Activated T-helper 17 cell treated with anti-CD3 and anti-CD28 coated beads, Interleukin-2, amount 50 U/mL, for 72 hours (primary cell): Measurements from ENCODE around the gene PATJ. TPM values are rescaled to one million over a fixed set of nuclear protein-coding genes. Genes with fewer than 3 reads are reported as not detected.
"Not testable (repeated sequence)": the region's sequence is repeated elsewhere in the genome, so short reads cannot be mapped to it uniquely, and the experiment has no call there.

ENCODE experiments used
- ATAC-seq: fragments of 150-1000 bp; cut with Tn5 transposase; replicated peaks from 2 replicates; pipeline ENCODE4 v1.10.0; 2021; ENCODE audit warnings: mild to moderate bottlenecking, moderate library complexity
- H3K27ac Mint-ChIP-seq: one replicate; pipeline ENCODE4 v1.8.0; 2022; ENCODE audit warnings: mixed read lengths
- H3K27me3 Mint-ChIP-seq: one replicate; pipeline ENCODE4 v1.8.0; 2022; ENCODE audit warnings: mixed read lengths
- H3K36me3 Mint-ChIP-seq: one replicate; pipeline ENCODE4 v1.8.0; 2022; ENCODE audit warnings: low read depth, mild to moderate bottlenecking, mixed read lengths
- H3K4me1 Mint-ChIP-seq: one replicate; pipeline ENCODE4 v1.8.0; 2022; ENCODE audit warnings: mixed read lengths
- H3K4me3 Mint-ChIP-seq: one replicate; pipeline ENCODE4 v1.8.0; 2022; ENCODE audit warnings: mild to moderate bottlenecking, mixed read lengths
- H3K9me3 Mint-ChIP-seq: one replicate; pipeline ENCODE4 v1.8.0; 2022; ENCODE audit warnings: mixed read lengths
- total RNA-seq, 2 donors: library from RNA; stranded (reverse); gene quantifications; one replicate each; pipeline ENCODE4 v1.2.3, GENCODE V29; 2022

Gene PATJ
- total RNA-seq, 2 donors from 2014 or later = 15.7 to 30.1 TPM

DNA sequence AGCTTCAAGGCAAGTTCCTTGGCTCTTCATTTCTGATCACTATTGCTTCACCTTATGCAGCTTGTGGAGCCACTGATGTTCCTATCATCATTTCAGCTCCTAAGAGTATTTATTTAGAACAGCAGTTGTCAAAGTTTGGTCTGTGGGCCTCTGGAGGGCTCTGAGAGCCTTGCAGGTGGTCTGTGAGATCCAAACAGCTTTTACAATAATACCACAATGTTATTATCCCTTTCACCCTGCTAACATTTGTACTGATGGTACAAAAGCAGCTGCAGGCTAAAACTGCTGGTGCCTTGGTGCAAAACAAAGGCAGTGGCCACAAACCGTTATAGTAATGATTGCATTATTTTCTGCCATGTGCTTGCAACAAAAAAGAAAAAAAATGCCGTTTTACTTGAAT lies 33.8 kb downstream of the PATJ start:
- no peak overlapping the region for H3K4me3 Mint-ChIP-seq
- no peaks in the 10 kb centered on the region for H3K27me3 Mint-ChIP-seq
- H3K27ac Mint-ChIP-seq = no peak overlapping the region
- peaks cover 1% of the 10 kb centered on the region for H3K4me1 Mint-ChIP-seq
- no peak for ATAC-seq
- peaks cover 39% of the 10 kb centered on the region for H3K36me3 Mint-ChIP-seq
- H3K9me3 Mint-ChIP-seq = no peaks in the 10 kb centered on the region

DNA sequence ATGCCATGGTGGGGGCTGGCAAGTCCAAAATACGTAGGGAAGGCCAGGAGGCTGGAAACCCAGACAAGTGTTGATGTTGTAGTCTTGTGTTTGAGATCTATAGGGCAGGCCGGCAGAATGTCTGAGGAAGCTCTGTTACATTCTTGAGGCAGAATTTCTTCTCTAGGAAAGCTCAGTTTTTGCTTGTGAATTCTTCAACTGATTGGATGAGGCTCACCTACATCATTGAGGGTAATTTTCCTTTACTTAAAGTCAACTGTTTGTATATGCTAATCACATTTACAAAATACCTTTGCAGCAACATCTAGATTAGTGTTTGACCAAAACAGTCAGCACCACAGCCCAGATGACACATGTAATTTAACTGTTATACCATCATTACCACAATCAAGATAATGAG lies 37.0 kb downstream of the PATJ start:
- ATAC-seq = no peak
- Mint-ChIP-seq H3K4me1 (peaks cover 22% of the 10 kb centered on the region), H3K9me3 (no peaks in the 10 kb centered on the region), H3K27ac (no peak overlapping the region), H3K4me3 (no peak overlapping the region), H3K27me3 (no peaks in the 10 kb centered on the region), H3K36me3 (peaks cover 22% of the 10 kb centered on the region)

DNA sequence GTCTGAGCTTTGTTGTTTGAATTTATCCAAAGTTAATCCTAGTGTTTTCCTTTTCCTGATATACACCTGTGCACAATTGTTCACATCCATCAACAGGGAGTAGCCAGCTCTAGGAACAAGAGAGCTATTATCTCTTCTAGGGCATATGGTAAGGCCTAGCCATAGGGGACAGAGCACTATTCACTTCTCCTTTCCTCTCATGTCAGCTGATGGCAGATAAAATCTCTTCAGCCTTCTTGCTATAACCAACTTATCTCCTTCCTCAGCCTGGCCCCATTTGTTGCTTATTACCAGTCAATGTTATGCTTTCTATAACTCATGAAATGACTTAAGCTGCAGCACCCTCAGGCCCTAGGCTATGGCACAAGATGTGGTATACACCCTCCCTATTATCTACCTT lies 38.9 kb downstream of the PATJ start:
- Mint-ChIP-seq H3K36me3 (peaks cover 13% of the 10 kb centered on the region), H3K27ac (no peak overlapping the region), H3K9me3 (no peaks in the 10 kb centered on the region), H3K27me3 (no peaks in the 10 kb centered on the region), H3K4me3 (peak overlapping the region; percentile 4), H3K4me1 (peaks cover 30% of the 10 kb centered on the region)
- no peak for ATAC-seq

DNA sequence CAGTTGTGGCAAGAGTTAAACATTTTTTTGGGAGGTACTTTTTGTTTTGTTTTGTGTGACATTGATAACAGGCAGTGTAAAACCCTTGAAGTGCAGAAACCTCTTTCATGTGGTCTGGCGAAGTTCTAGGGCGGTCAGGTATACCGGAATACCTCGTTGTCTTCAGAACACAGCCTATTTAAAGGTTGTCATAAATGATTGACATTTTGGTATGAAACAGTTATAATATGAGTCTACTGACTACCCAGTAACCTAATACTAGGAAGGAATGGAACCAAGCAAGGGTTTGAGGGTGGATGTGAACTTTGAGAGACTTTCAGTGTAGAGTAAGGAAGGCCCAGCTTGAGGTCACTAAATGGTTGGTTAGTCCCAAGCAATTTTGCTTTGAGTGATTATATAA lies 40.5 kb downstream of the PATJ start:
- H3K4me3 Mint-ChIP-seq = peak overlapping the region; percentile 62
- H3K27ac Mint-ChIP-seq = peak overlapping the region; percentile 86
- H3K27me3 Mint-ChIP-seq = no peaks in the 10 kb centered on the region
- H3K36me3 Mint-ChIP-seq = peaks cover 13% of the 10 kb centered on the region
- peaks cover 40% of the 10 kb centered on the region for H3K4me1 Mint-ChIP-seq
- ATAC-seq = peak; percentile 96
- H3K9me3 Mint-ChIP-seq = no peaks in the 10 kb centered on the region

DNA sequence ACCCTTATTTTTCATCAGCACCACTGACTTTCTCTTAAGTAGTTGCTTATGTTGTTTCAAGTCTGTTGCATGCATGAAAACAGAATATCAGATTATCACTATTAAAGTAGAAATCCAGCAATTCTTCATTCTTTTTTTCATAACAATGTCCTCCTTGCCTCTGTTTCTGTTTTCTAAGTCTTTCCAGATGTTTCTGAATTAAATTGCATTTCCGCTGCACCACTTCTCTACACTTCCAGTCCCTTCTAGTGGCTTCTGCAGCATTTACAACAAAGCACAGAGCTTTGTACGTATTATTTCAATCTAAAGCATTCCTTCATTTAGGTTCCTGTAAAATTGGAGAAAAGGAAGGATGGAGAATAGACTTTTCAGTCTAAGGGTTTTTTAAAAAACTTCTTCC lies 42.4 kb downstream of the PATJ start:
- peaks cover 19% of the 10 kb centered on the region for H3K36me3 Mint-ChIP-seq
- no peak for ATAC-seq
- no peak overlapping the region for H3K4me3 Mint-ChIP-seq
- no peaks in the 10 kb centered on the region for H3K9me3 Mint-ChIP-seq
- peaks cover 40% of the 10 kb centered on the region for H3K4me1 Mint-ChIP-seq
- no peaks in the 10 kb centered on the region for H3K27me3 Mint-ChIP-seq
- no peak overlapping the region for H3K27ac Mint-ChIP-seq

DNA sequence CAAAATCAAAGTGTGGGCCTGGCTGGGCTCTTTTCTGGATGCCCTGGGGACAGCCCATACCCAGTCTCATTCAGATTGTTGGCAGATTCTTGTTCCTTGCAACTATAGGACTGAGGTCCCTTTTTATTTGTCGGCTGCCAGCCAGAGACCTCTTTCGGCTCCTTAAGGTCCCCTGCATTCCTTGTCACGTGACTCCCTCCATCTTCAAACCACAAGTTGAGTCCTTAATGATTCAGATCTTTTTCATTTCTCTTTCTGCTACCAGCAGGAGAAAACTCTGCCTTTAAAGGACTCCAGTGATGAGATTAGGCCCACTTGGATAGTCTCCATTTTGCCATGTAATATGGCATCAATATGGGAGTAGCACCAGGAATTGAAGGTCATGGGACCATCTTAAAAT lies 48.6 kb downstream of the PATJ start:
- ATAC-seq = no peak

DNA sequence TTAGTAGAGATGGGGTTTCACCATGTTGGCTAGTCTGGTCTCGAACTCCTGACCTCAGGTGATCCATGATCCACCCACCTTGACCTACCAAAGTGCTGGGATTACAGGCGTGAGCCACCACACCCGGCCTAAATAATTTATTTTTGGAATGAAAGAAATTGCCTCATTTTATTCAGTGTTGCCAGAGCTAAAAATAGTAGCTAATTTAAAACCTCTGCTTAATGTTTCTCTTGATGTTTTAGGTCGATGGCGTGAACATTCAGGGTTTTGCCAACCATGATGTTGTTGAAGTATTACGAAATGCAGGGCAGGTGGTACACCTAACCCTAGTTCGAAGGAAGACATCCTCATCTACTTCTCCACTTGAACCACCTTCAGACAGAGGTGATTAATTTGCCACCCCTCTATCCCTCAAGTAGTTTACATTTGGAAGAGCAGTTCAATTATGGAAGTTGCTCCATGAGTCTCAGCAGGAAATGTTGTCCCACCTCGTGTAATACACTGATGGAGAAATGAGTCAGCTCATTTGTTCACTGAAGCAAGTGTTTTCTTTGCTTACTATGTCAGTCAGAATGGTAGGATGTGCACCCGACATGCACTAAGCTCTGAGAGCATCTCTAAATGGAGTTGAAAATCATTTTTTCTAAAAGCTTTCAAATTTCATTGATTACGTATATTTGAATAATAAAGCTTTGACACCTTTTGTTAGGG lies 54.9 kb downstream of the PATJ start:
- no peaks in the 10 kb centered on the region for H3K9me3 Mint-ChIP-seq
- no peak overlapping the region for H3K27ac Mint-ChIP-seq
- no peak overlapping the region for H3K4me3 Mint-ChIP-seq
- no peaks in the 10 kb centered on the region for H3K27me3 Mint-ChIP-seq
- H3K4me1 Mint-ChIP-seq = peaks cover 4% of the 10 kb centered on the region
- peaks cover 76% of the 10 kb centered on the region for H3K36me3 Mint-ChIP-seq
- ATAC-seq = no peak

More for the DNA sequence above, 48.6 kb downstream of the PATJ start:
- Mint-ChIP-seq H3K27ac (no peak overlapping the region), H3K9me3 (no peaks in the 10 kb centered on the region), H3K36me3 (peaks cover 47% of the 10 kb centered on the region), H3K4me3 (no peak overlapping the region), H3K27me3 (no peaks in the 10 kb centered on the region), H3K4me1 (peaks cover 10% of the 10 kb centered on the region)

DNA sequence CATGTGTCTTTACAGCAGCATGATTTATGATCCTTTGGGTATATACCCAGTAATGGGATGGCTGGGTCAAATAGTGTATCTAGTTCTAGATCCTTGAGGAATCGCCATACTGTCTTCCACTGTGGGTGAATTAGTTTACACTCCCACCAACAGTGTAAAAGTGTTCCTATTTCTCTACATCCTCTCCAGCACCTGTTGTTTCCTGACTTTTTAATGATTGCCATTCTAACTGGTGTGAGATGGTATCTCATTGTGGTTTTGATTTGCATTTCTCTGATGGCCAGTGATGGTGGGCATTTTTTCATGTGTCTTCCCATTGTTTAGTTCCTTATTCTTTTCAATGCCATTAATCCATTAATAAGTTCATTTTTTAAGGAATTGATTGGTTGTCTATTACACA lies 58.8 kb downstream of the PATJ start:
- H3K4me1 Mint-ChIP-seq, ATAC-seq, H3K9me3 Mint-ChIP-seq, H3K27me3 Mint-ChIP-seq, H3K27ac Mint-ChIP-seq, H3K4me3 Mint-ChIP-seq: not testable (repeated sequence)
- H3K36me3 Mint-ChIP-seq = peaks cover 80% of the 10 kb centered on the region

DNA sequence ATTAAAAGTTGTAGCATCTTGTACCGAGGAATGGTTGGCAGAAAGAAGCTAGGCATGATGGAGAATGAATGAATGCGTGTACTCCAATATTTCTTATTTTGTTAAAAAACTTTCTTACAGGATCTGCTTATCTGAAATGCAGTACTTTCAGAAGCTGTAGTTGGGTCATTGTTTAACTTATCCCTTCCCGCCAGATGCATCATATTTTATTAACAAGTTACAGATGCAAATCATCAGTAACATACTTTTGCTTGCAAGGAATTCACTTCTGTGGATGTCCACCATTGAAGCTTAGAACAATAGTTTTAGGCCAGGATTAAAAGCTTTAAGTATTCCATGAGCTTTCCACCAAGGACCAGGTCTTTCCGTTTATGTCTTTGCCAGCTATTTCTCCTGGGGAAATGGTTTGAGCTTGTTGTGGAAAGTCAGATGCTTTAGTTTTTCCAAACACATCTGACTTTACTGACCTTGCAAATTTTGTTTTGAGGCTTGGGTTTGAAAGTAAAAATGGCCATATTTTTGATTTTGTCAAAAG lies 65.4 kb downstream of the PATJ start:
- Mint-ChIP-seq H3K36me3 (peaks cover 67% of the 10 kb centered on the region), H3K27ac (no peak overlapping the region), H3K9me3 (no peaks in the 10 kb centered on the region), H3K4me1 (no peaks in the 10 kb centered on the region), H3K27me3 (no peaks in the 10 kb centered on the region), H3K4me3 (no peak overlapping the region)
- no peak for ATAC-seq

DNA sequence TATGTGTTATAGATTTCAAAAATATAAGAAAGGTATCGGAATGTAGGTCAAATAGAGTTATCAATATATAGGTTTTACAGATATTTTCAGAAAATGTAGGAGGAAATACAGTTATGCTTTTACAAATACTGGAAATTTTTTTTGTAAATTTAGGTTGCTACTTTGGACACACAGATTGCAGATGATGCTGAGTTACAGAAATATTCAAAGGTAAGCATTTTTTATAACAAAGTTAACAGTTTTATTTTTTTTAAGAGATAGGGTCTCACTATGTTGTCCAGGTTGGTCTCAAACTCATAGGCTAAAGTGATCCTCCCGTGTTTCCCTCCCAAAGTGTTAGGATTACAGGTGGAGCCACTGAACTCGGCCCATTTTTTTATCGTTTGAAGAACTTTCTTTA lies 66.0 kb downstream of the PATJ start:
- Mint-ChIP-seq H3K27me3 (no peaks in the 10 kb centered on the region), H3K4me3 (no peak overlapping the region), H3K9me3 (no peaks in the 10 kb centered on the region), H3K36me3 (peaks cover 64% of the 10 kb centered on the region), H3K27ac (no peak overlapping the region), H3K4me1 (no peaks in the 10 kb centered on the region)
- no peak for ATAC-seq

DNA sequence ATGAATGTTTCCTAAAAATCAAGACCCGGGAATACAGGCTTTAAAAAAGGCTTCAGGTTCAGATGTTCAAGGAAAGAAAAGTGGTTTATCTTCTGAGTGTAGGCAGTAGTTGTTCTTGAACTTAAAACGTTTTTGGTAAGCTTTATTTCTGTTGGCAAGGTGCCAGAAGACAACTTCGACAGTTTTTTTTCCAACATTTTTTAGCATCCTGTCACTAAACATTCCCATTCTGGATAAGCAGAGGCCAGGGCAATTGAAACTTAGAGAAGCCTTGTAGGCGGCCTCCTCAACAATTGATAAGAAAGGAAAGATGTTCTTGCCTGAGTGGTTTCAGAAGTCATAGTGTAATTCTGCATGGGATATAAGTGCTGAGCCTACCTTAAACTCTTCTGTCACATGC lies 66.7 kb downstream of the PATJ start:
- Mint-ChIP-seq H3K36me3 (peaks cover 58% of the 10 kb centered on the region), H3K9me3 (no peaks in the 10 kb centered on the region), H3K4me1 (no peaks in the 10 kb centered on the region), H3K27ac (no peak overlapping the region), H3K27me3 (no peaks in the 10 kb centered on the region), H3K4me3 (no peak overlapping the region)
- no peak for ATAC-seq

DNA sequence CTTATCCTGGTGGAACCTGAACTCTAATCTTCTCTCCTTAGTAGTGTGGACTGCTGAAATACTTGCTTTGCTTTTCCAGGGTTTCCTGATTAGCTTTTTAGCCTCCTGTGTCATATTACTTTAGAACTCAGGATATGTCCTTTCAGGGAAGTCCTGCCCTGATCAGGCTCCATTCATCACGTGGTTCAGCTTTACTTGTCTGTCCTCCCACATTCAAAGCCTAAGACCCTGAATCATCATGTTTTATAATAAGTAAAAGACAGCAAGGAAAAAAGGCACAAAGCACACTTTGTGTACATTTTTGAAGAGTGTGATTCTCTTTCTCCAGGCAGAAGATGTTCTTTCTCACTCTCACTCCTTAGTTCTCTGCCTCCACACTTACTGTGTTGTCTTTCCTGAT lies 70.6 kb downstream of the PATJ start:
- Mint-ChIP-seq H3K4me1 (no peaks in the 10 kb centered on the region), H3K36me3 (peaks cover 33% of the 10 kb centered on the region), H3K4me3 (no peak overlapping the region), H3K27ac (no peak overlapping the region), H3K9me3 (no peaks in the 10 kb centered on the region), H3K27me3 (no peaks in the 10 kb centered on the region)
- no peak for ATAC-seq

DNA sequence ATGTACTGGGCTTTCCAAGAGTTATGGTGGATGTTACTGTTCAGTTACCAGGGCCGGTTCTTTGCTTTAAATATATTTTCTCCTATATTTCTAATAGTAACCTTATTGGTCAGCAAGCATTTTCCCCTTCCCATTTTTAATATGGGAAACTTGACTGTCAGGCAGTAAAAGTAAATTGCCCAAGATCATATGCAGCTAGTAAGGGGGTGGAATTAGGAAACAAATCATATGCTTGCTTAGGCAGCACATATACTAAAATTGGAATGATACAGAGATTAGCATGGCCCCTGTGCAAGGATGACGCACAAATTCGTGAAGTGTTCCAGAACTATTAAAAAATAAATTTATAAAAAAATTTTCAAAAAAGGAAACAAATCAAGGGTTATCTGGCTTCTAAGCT lies 73.9 kb downstream of the PATJ start:
- no peak overlapping the region for H3K4me3 Mint-ChIP-seq
- no peaks in the 10 kb centered on the region for H3K9me3 Mint-ChIP-seq
- ATAC-seq = no peak
- no peaks in the 10 kb centered on the region for H3K27me3 Mint-ChIP-seq
- no peaks in the 10 kb centered on the region for H3K4me1 Mint-ChIP-seq
- no peak overlapping the region for H3K27ac Mint-ChIP-seq
- peaks cover 27% of the 10 kb centered on the region for H3K36me3 Mint-ChIP-seq

DNA sequence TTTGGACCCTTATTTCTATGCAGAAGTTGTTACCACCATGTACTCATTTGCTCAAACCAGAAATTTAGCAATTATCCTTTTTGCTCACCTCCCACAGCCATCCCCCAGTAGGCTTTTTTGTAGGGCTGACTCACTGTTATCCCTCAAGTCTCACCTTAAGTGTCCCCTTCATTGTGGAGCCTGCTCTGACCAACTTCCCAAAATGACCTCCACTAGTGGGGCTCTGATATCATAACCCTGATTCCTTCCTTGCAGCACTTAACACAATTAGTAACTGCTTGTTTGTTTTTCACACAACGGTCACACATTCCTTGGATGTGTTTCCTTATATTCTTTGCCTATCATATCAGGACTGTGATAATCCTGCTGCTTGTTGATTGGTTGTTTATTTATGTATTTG lies 76.7 kb downstream of the PATJ start:
- no peak for ATAC-seq
- no peaks in the 10 kb centered on the region for H3K27me3 Mint-ChIP-seq
- no peaks in the 10 kb centered on the region for H3K9me3 Mint-ChIP-seq
- no peak overlapping the region for H3K4me3 Mint-ChIP-seq
- H3K36me3 Mint-ChIP-seq = peaks cover 48% of the 10 kb centered on the region
- H3K27ac Mint-ChIP-seq = no peak overlapping the region
- no peaks in the 10 kb centered on the region for H3K4me1 Mint-ChIP-seq

DNA sequence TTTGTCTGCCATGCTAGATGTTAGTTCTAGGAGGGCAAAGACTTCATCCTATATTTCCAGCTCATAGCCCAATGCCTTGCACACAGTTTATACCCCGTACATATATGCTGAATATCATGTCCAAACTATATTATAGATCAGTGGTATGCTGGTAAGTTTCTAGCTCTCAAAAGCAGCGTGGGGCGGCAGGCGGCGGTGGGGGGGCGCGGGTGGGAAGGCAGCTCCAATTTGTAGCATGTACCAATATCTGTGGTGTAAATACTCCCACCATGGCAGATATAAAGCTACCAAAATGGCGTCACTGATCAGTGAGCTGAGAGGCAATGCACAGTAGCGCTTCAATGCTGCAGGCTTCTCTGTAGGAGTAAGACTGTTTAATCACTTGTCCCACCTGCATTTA lies 77.1 kb downstream of the PATJ start:
- Mint-ChIP-seq H3K4me3 (no peak overlapping the region), H3K36me3 (peaks cover 49% of the 10 kb centered on the region), H3K4me1 (no peaks in the 10 kb centered on the region), H3K27ac (no peak overlapping the region), H3K27me3 (no peaks in the 10 kb centered on the region), H3K9me3 (no peaks in the 10 kb centered on the region)
- no peak for ATAC-seq

DNA sequence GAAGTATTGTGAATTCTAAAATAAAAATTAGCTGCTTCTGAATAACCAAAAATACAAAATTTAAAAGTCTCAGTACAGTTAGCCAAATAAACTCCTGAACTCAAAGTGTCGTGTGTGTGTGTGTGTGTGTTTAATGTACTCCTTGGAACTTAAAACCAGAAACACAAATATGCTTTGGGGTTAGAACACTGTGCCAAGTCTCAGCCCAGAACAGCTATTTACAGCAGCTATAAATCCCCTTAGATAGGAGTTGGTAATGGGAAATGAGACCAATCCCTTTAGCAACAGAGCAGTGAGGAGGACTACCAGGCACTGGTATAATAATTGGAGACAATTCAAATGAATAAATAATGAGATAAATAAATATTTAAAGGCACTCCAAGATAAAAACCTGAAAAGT lies 83.1 kb downstream of the PATJ start:
- no peaks in the 10 kb centered on the region for H3K4me1 Mint-ChIP-seq

More for the DNA sequence above, 83.1 kb downstream of the PATJ start:
- Mint-ChIP-seq H3K36me3 (peaks cover 98% of the 10 kb centered on the region), H3K9me3 (no peaks in the 10 kb centered on the region), H3K4me3 (no peak overlapping the region), H3K27me3 (no peaks in the 10 kb centered on the region), H3K27ac (no peak overlapping the region)
- no peak for ATAC-seq
